ENCODE data around the gene BMP4. TPM values are rescaled to one million over a fixed set of nuclear protein-coding genes. Genes with fewer than 3 reads are reported as not detected.

Gene BMP4
- total RNA-seq, 1 experiment from 2014 or later: 12.2 TPM

DNA sequence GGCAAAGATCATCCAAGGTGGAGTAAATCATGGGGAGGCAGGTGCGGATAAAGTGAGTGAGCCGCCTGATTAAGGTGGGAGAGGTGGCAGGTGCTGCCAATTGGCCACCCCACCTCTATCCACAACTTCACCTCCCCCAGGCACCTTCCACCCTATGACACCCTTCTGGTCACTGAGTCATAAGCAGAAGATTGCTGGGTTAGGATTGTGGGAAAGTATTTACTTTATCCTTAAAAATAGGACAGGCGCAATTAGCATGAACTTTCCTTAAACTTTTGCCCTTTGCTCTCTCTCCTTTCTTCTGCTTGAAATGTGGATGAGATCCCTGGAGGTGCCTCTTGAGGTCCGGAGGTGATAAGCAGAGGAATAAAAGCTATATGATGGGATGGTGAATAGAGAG lies 14.9 kb upstream of the BMP4 start:
- no peak overlapping the region for H3K9ac ChIP-seq (ENCODE audit: extremely low read depth, insufficient read length, low read length)
- H3K56ac ChIP-seq (ENCODE audit: insufficient read length, low read depth, low read length): no peak overlapping the region
- H4K91ac ChIP-seq (ENCODE audit: insufficient read length, low read depth, low read length): no peak overlapping the region
- H3K27me3 Mint-ChIP-seq (ENCODE audit: low read depth): peaks cover 10% of the 10 kb centered on the region
- H3K4ac ChIP-seq (ENCODE audit: low read depth, low read length): no peak overlapping the region
- no peak overlapping the region for H2AFZ ChIP-seq (ENCODE audit: low read length)
- no CpG with 5 or more reads among the region's 4 CpGs for WGBS (ENCODE audit: extremely low coverage, insufficient read length, low lambda C conversion rate)
- no peak overlapping the region for H2AK5ac ChIP-seq (ENCODE audit: insufficient read length, low read length)
- H3K23me2 ChIP-seq (ENCODE audit: insufficient read length, low read depth, low read length, poor library complexity, severe bottlenecking): no peaks in the 10 kb centered on the region
- no peaks in the 10 kb centered on the region for H3K9me3 ChIP-seq (ENCODE audit: control insufficient read depth, low read depth, low read length)
- H2BK5ac ChIP-seq (ENCODE audit: insufficient read length, low read length): no peak overlapping the region
- no peaks in the 10 kb centered on the region for H4K20me1 ChIP-seq (ENCODE audit: control insufficient read depth, insufficient read depth, insufficient read length)
- H3K36me3 Mint-ChIP-seq (ENCODE audit: insufficient read depth in 1 of 3, low read depth in 3 of 3): peaks cover 0 to 16% (median 2%) of the 10 kb centered on the region in 3 experiments; a peak in 3 of 7 replicates
- H3K4me3 Mint-ChIP-seq: no peak overlapping the region
- H3K4me1 ChIP-seq (ENCODE audit: insufficient read depth, low read length): peaks cover 4% of the 10 kb centered on the region; the same call in 1 of the 2 replicates
- H3K14ac ChIP-seq (ENCODE audit: insufficient read depth, low read length): no peak overlapping the region
- H3K23ac ChIP-seq (ENCODE audit: insufficient read length, low read depth, low read length): no peak overlapping the region
- H2BK15ac ChIP-seq (ENCODE audit: low read depth, low read length): no peak overlapping the region
- no peaks in the 10 kb centered on the region for H3K79me2 ChIP-seq (ENCODE audit: insufficient read depth, low read length)
- H3T11ph ChIP-seq (ENCODE audit: low read length): no peak overlapping the region
- no peak overlapping the region for H2BK20ac ChIP-seq (ENCODE audit: low read depth, low read length, poor library complexity, severe bottlenecking)
- no peak for DNase-seq
- H3K27ac ChIP-seq (ENCODE audit: insufficient read length, low read depth, low read length): no peak overlapping the region
- no peak overlapping the region for H3K18ac ChIP-seq (ENCODE audit: insufficient read length, low read depth, low read length)
- TF ChIP-seq, protein P1, sequence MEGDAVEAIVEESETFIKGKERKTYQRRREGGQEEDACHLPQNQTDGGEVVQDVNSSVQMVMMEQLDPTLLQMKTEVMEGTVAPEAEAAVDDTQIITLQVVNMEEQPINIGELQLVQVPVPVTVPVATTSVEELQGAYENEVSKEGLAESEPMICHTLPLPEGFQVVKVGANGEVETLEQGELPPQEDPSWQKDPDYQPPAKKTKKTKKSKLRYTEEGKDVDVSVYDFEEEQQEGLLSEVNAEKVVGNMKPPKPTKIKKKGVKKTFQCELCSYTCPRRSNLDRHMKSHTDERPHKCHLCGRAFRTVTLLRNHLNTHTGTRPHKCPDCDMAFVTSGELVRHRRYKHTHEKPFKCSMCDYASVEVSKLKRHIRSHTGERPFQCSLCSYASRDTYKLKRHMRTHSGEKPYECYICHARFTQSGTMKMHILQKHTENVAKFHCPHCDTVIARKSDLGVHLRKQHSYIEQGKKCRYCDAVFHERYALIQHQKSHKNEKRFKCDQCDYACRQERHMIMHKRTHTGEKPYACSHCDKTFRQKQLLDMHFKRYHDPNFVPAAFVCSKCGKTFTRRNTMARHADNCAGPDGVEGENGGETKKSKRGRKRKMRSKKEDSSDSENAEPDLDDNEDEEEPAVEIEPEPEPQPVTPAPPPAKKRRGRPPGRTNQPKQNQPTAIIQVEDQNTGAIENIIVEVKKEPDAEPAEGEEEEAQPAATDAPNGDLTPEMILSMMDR (conservative IDR thresholded peaks at IDR 0.05): no peak
- H3K4me2 ChIP-seq (ENCODE audit: insufficient read depth, insufficient read length, low read length): no peak overlapping the region
- H2BK120ac ChIP-seq (ENCODE audit: low read depth, low read length, poor library complexity, severe bottlenecking): no peak overlapping the region
- no peak overlapping the region for H4K8ac ChIP-seq (replicated peaks; ENCODE audit: insufficient read length, low read depth, low read length)
- no peak overlapping the region for H4K5ac ChIP-seq (ENCODE audit: insufficient read length, low read depth, low read length)
- no peak overlapping the region for H3K27ac Mint-ChIP-seq
- peaks cover 14 to 19% of the 10 kb centered on the region in 2 experiments for H3K4me1 Mint-ChIP-seq
- H3K79me1 ChIP-seq (ENCODE audit: insufficient read depth, low read depth, low read length, poor library complexity, severe bottlenecking): no peaks in the 10 kb centered on the region
- no peaks in the 10 kb centered on the region; the same call in 1 of the 2 replicates for H3K27me3 ChIP-seq (ENCODE audit: insufficient read depth, low read length)
- peaks cover 3 to 11% of the 10 kb centered on the region in 2 experiments; a peak in 2 of 5 replicates for H3K9me3 Mint-ChIP-seq
- no peak overlapping the region for H2BK12ac ChIP-seq (ENCODE audit: insufficient read length, low read depth, low read length)

Measured in H9 (cell line).